K562 (cell line): ENCODE data around the gene ENKD1. TPM values are rescaled to one million over a fixed set of nuclear protein-coding genes. Genes with fewer than 3 reads are reported as not detected.

Experiments used
- ARID4B ChIP-seq: sonication (generic); formaldehyde crosslinking; IDR thresholded peaks from 2 replicates; pipeline ENCODE4 v1.8.0; 2022; ENCODE audit warnings: mild to moderate bottlenecking, missing genetic modification reagents
- ATF2 ChIP-seq: sonication (generic); formaldehyde crosslinking; IDR thresholded peaks from 2 replicates; pipeline ENCODE4 v1.8.1; 2022; ENCODE audit warnings: missing genetic modification reagents
- E2F4 ChIP-seq: sonication (generic); formaldehyde crosslinking; IDR thresholded peaks from 2 replicates; pipeline ENCODE4 v1.8.0; 2022; ENCODE audit warnings: mild to moderate bottlenecking, low read depth, missing genetic modification reagents
- GTF3C2 ChIP-seq: IDR thresholded peaks from 3 replicates; pipeline ENCODE4 v1.6.1; 2011; ENCODE audit warnings: borderline replicate concordance, mild to moderate bottlenecking, moderate library complexity; ENCODE audit not compliant: insufficient read length; ENCODE audit errors: extremely low read depth
- IRF1 ChIP-seq: sonication (generic); formaldehyde crosslinking; IDR thresholded peaks from 2 replicates; pipeline ENCODE4 v1.8.0; 2022; ENCODE audit warnings: missing genetic modification reagents, mild to moderate bottlenecking, borderline replicate concordance
- KDM4B ChIP-seq, 2 experiments: fragments of 450-650 bp in 1 of 2; sonication (generic) in 1 of 2; IDR thresholded peaks; 2 replicates each; pipeline ENCODE4 v1.6.1; 2016 to 2017; ENCODE audit warnings: borderline replicate concordance in 2 of 2, antibody characterized with exemption in 1 of 2, low read depth in 1 of 2, mild to moderate bottlenecking in 1 of 2
- KLF13 ChIP-seq: fragments of 450-650 bp; IDR thresholded peaks from 2 replicates; pipeline ENCODE4 v1.6.1; 2016; ENCODE audit warnings: missing genetic modification characterization, low read depth, mild to moderate bottlenecking, missing compliant biosample characterization, moderate library complexity, borderline replicate concordance
- SUPT5H ChIP-seq: fragments of 450-650 bp; IDR thresholded peaks from 2 replicates; pipeline ENCODE4 v1.6.1; 2016
- TFAP4 ChIP-seq: sonication (generic); formaldehyde crosslinking; IDR thresholded peaks from 2 replicates; pipeline ENCODE4 v1.8.0; 2022; ENCODE audit warnings: missing genetic modification reagents, mild to moderate bottlenecking, moderate library complexity, borderline replicate concordance
- ZNF175 ChIP-seq: fragments of 200-800 bp; sonication (Bioruptor generic); IDR thresholded peaks from 2 replicates; pipeline ENCODE4 v1.6.1; 2016; ENCODE audit warnings: low read depth, mild to moderate bottlenecking, missing genetic modification characterization, missing compliant biosample characterization
- polyA plus RNA-seq, 8 experiments: library from polyadenylated mRNA; depleted of rRNA in 4 of 8; stranded (reverse) in 5 of 8; unstranded in 3 of 8; fragments of >200 nt; fragmentation: Nextera tagmentation in 2 of 8; fragmentation: Illumina TruSeq in 1 of 8; extraction: Ambion mirVana in 2 of 8; extraction: Trizol in 1 of 8; gene quantifications; 2 replicates each; pipeline versions ENCODE4 v1.2.1 to v1.2.3, GENCODE V29; 2011 to 2014; ENCODE audit warnings: inconsistent platforms in 1 of 8, missing spikeins in 1 of 8
- total RNA-seq, 7 experiments: library from RNA; depleted of rRNA in 6 of 7; stranded (reverse); fragments of >200 nt in 6 of 7; fragmentation: Illumina TruSeq in 2 of 7; extraction: Trizol in 2 of 7; gene quantifications; 2 replicates each; pipeline versions ENCODE4 v1.2.1 to v1.2.3, GENCODE V29; 2011 to 2021; ENCODE audit warnings: low replicate concordance in 1 of 7

ENKD1 gene
- total and polyA plus RNA-seq, 9 of the 15 experiments (the other 6 are each of a cell fraction or from before 2014, with no cell fraction given), result 1.1 to 26.9 (median 8.3) TPM

- no peak for TF ChIP-seq GTF3C2
- no peak for TF ChIP-seq ATF2 (CRISPR knock-in tag)
- TF ChIP-seq SUPT5H, result no peak
- TF ChIP-seq ARID4B, result 0 out of 2 replicates have a peak, but pooled peaks have one; percentile 37
- 0 out of 4 replicates have a peak, but pooled peaks of 1 of the 2 experiments have one; percentile 12 for TF ChIP-seq KDM4B (IDR thresholded peaks at IDR 0.05; ENCODE audit: borderline replicate concordance in 2 of 2, low read depth in 1 of 2)
- no peak for TF ChIP-seq TFAP4 (CRISPR knock-in tag)
- no peak for TF ChIP-seq ZNF175 (CRISPR knock-in tag)
- no peak for TF ChIP-seq IRF1 (CRISPR knock-in tag)
- no peak for TF ChIP-seq E2F4 (CRISPR knock-in tag)
- no peak for TF ChIP-seq KLF13
These were observed 458 bp downstream of the ENKD1 start (continued) for GRCh38 chr16:67666032-67666551.
